OCI-LY1 (cell line): ENCODE data around the gene RFX4.

Experiments used
- H2AFZ ChIP-seq: fragments of 200-600 bp; sonication (generic), shearing (Covaris generic); 2 replicates; pipeline ENCODE4 v1.6.0; 2014; ENCODE audit warnings: antibody characterized with exemption, mild to moderate bottlenecking, low read length
- H3F3A ChIP-seq: fragments of 200-600 bp; sonication (generic), shearing (Covaris generic); 2 replicates; pipeline ENCODE4 v1.6.0; 2014; ENCODE audit warnings: mild to moderate bottlenecking, antibody characterized with exemption, low read length, moderate library complexity; ENCODE audit not compliant: insufficient read depth
- H3K27ac ChIP-seq: fragments of 200-600 bp; sonication (generic); 2 replicates; pipeline ENCODE4 v1.5.1; 2014; ENCODE audit warnings: low read length, mixed run types, mild to moderate bottlenecking, low read depth; ENCODE audit not compliant: poor library complexity, severe bottlenecking
- H3K27me3 ChIP-seq: fragments of 200-600 bp; sonication (generic); 2 replicates; pipeline ENCODE4 v1.6.0; 2014; ENCODE audit warnings: antibody characterized with exemption, mild to moderate bottlenecking, low read length, moderate library complexity; ENCODE audit not compliant: insufficient read depth
- H3K36me3 ChIP-seq: fragments of 200-600 bp; sonication (generic); 2 replicates; pipeline ENCODE4 v1.6.1; 2014; ENCODE audit warnings: mild to moderate bottlenecking, antibody characterized with exemption, low read length, moderate library complexity, mixed read lengths; ENCODE audit not compliant: insufficient read depth
- H3K4me1 ChIP-seq: fragments of 200-600 bp; sonication (generic); 2 replicates; pipeline ENCODE4 v1.5.1; 2014; ENCODE audit warnings: mild to moderate bottlenecking, low read length, moderate library complexity; ENCODE audit not compliant: insufficient read depth, severe bottlenecking
- H3K4me2 ChIP-seq: fragments of 200-600 bp; sonication (generic), shearing (Covaris generic); 2 replicates; pipeline ENCODE4 v1.6.1; 2014; ENCODE audit warnings: low read length
- H3K4me3 ChIP-seq: fragments of 200-600 bp; sonication (generic); 2 replicates; pipeline ENCODE4 v1.5.1; 2014; ENCODE audit warnings: low read length, low read depth, mild to moderate bottlenecking, mixed read lengths; ENCODE audit not compliant: poor library complexity, severe bottlenecking
- H3K79me2 ChIP-seq: fragments of 200-600 bp; shearing (Covaris generic); 2 replicates; pipeline ENCODE4 v1.6.1; 2016; ENCODE audit warnings: mixed run types, low read length, mixed read lengths; ENCODE audit not compliant: insufficient read depth
- H3K9ac ChIP-seq: fragments of 200-600 bp; sonication (generic), shearing (Covaris generic); 2 replicates; pipeline ENCODE4 v1.6.1; 2014; ENCODE audit warnings: mild to moderate bottlenecking, low read length, mixed read lengths
- H3K9me2 ChIP-seq: fragments of 200-600 bp; sonication (generic), shearing (Covaris generic); 2 replicates; pipeline ENCODE4 v1.6.1; 2014; ENCODE audit warnings: low read depth, mild to moderate bottlenecking, low read length, mixed read lengths
- H3K9me3 ChIP-seq: fragments of 200-600 bp; shearing (Covaris generic); 2 replicates; pipeline ENCODE4 v1.6.1; 2014; ENCODE audit warnings: low read length, mixed read lengths
- H4K20me1 ChIP-seq: fragments of 200-600 bp; sonication (generic), shearing (Covaris generic); 2 replicates; pipeline ENCODE4 v1.6.0; 2016; ENCODE audit warnings: mild to moderate bottlenecking, low read length; ENCODE audit not compliant: insufficient read depth
- CTCF ChIP-seq: fragments of 200-600 bp; sonication (generic), shearing (Covaris generic); IDR thresholded peaks from 2 replicates; pipeline ENCODE4 v1.5.1; 2017; ENCODE audit warnings: mild to moderate bottlenecking, antibody characterized with exemption, low read length, moderate library complexity, mixed read lengths
- EZH2 ChIP-seq: fragments of 200-600 bp; sonication (generic), shearing (Covaris generic); IDR thresholded peaks from 2 replicates; pipeline ENCODE4 v1.8.0; 2017; ENCODE audit warnings: borderline replicate concordance, mixed run types, mild to moderate bottlenecking, antibody characterized with exemption, low read length, moderate library complexity, mixed read lengths

RFX4 gene

GRCh38 chr12:106573239-106573638 is 9.6 kb upstream of the RFX4 start:
- Histone ChIP-seq H3K27ac (no peak overlapping the region), H3K9me2 (no peaks in the 10 kb centered on the region), H3K4me2 (no peak overlapping the region), H3K9me3 (no peaks in the 10 kb centered on the region), H3K36me3 (no peaks in the 10 kb centered on the region), H3K4me3 (no peak overlapping the region), H3K27me3 (no peaks in the 10 kb centered on the region), H3K4me1 (no peaks in the 10 kb centered on the region), H3K9ac (no peak overlapping the region), H3K79me2 (no peaks in the 10 kb centered on the region), H4K20me1 (no peaks in the 10 kb centered on the region), H3F3A (no peaks in the 10 kb centered on the region), H2AFZ (no peak overlapping the region)
- TF ChIP-seq EZH2 (no peak), CTCF (no peak)

DNA sequence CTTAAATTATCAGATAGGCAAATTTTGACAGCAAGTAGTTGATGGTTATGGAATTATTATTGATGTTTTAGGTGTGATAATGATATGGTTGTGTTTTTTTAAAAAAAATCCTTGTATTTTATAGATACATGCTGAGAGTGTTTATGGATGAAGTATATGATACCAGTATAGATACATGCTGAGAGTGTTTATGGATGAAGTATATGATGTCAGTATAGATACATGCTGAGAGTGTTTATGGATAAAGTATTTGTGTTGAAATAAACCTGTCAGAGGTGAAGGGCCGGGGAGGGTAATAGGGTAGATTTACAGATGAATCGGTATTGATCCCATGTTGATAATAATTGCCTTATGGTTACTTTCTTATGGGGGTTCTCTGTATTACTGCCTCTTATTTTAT is 6.0 kb upstream of the RFX4 start:
- H3K36me3 ChIP-seq, result no peaks in the 10 kb centered on the region
- no peaks in the 10 kb centered on the region for H3K4me1 ChIP-seq
- TF ChIP-seq EZH2 (no peak), CTCF (no peak)
- H3K79me2 ChIP-seq, result no peaks in the 10 kb centered on the region
- H3K4me3 ChIP-seq, result no peak overlapping the region
- no peaks in the 10 kb centered on the region for H3F3A ChIP-seq
- no peak overlapping the region for H2AFZ ChIP-seq
- H4K20me1 ChIP-seq, result no peaks in the 10 kb centered on the region
- no peak overlapping the region for H3K9ac ChIP-seq
- H3K9me2 ChIP-seq, result no peaks in the 10 kb centered on the region
- H3K9me3 ChIP-seq, result no peaks in the 10 kb centered on the region
- H3K27ac ChIP-seq, result no peak overlapping the region
- H3K4me2 ChIP-seq, result no peak overlapping the region
- H3K27me3 ChIP-seq, result no peaks in the 10 kb centered on the region

DNA sequence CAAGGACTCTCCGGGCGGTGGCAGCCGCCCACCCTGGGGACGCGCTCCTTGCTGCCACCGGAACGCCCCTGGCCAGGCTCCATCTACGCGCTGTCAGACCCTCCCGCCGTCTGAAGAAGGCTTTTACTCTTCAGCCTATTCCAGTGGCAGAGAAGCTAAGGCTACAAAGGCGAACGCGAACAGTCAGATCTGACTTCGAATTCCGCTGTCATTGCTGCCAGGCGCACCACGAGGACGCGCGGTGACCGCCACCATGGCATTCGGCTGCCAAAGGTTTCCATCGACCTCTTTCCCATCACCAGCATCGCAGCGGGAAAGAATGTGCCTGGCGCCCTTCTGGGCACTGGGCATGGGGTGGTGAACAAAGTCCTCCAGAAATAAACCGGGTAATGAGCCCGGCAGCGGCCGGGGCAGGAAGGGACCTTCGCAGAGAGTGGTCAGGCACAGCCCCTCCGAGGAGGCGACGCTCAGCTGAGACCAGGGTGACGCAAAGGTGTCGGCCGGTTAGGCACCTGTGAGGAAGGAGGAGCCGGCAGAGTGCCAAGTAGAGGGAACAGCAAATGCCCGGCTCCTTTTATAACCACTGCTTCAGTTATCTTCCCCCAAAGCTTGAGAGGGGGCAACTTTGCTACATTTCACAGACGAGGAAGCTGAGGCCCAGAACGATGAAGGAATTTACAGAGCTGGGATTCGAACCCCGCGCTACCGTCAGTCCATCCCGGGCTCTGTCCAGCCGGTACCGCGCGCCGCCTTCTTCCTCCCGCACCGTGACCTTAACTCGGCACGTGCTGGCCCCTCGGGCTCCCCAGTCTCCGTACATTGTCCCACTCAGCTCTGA is 1.9 kb upstream of the RFX4 start:
- H3F3A ChIP-seq, result no peaks in the 10 kb centered on the region
- H3K27me3 ChIP-seq, result no peaks in the 10 kb centered on the region
- no peaks in the 10 kb centered on the region for H3K36me3 ChIP-seq
- no peak overlapping the region for H3K27ac ChIP-seq
- H3K4me3 ChIP-seq, result no peak overlapping the region
- H3K4me2 ChIP-seq, result no peak overlapping the region
- no peaks in the 10 kb centered on the region for H3K4me1 ChIP-seq
- H4K20me1 ChIP-seq, result no peaks in the 10 kb centered on the region
- H3K9ac ChIP-seq, result no peak overlapping the region
- H3K9me2 ChIP-seq, result no peaks in the 10 kb centered on the region
- H3K79me2 ChIP-seq, result no peaks in the 10 kb centered on the region
- no peak for TF ChIP-seq CTCF
- no peak for TF ChIP-seq EZH2
- H2AFZ ChIP-seq, result no peak overlapping the region
- H3K9me3 ChIP-seq, result no peaks in the 10 kb centered on the region
